ENCODE results near the gene ABCD2. TPM values are rescaled to one million over a fixed set of nuclear protein-coding genes. Genes with fewer than 3 reads are reported as not detected.
A peak's percentile ranks its signal among the peaks of the same experiment; 100 is the strongest.
"Not testable (repeated sequence)": the region's sequence is repeated elsewhere in the genome, so short reads cannot be mapped to it uniquely, and the experiment has no call there.

ABCD2 gene
- total and polyA plus RNA-seq, 11 donors: 0.39 to 8.6 (median 6.5) TPM

DNA sequence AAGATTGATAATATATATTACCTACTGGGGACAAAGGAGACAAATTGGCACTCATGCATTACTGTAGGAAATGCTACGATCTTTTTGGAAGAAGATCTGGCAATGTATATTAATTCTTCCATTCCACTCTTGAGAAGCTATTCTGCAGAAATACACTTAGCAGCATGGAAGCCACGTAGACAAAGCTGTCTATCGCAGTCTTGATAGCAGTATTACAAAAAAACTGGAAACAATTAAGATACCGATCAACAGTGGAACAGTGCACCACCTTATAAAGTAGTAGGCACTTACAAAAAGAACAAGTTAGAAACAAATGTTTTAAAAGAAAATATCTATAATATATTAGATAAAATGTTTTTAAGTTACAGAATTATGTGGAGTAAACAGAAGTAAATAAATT lies 87.2 kb downstream of the ABCD2 start:
- H3K4me1 ChIP-seq: no peaks in the 10 kb centered on the region
- ATAC-seq (no peak), DNase-seq (no peak)
- no peak for TF ChIP-seq POLR2A (IDR thresholded peaks at IDR 0.05)
- no peak for TF ChIP-seq CTCF (IDR thresholded peaks at IDR 0.05)
- intact Hi-C loops (cut with DNase I): loop anchor here in 1 of 10 donors (10.0 kb wide), 1 partner anchor 162 kb away; no protein-coding TSS in a partner anchor
- H3K9me3 ChIP-seq: no peaks in the 10 kb centered on the region
- H3K4me3 ChIP-seq: no peak overlapping the region
- H3K36me3 ChIP-seq: no peaks in the 10 kb centered on the region
- no peaks in the 10 kb centered on the region for H3K27me3 ChIP-seq
- H3K27ac ChIP-seq: no peak overlapping the region
- 82 to 86% (median 85%) methylated on average over 4 of the region's 4 CpGs for WGBS, 4 donors

DNA sequence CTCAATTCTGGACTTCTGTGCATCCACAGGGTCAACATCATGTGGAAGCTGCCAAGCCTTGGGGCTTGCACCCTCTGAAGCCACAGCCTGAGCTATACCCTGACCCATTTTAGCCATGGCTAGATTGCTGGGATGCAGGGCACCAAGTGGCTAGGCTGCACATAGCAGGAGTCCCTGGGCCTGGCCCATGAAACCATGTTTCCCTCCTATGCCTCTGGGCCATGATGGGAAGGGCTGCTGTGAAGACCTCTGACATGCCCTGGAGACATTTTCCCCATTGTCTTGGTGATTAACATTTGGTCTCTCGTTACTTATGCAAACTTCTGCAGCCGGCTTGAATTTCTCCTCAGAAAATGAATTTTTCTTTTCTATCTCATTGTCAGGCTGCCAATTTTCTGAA lies 92.6 kb downstream of the ABCD2 start:
- no peak for DNase-seq
- ATAC-seq: no peak
- H3K9me3 ChIP-seq: peaks cover 0 to 17% (median 0%) of the 10 kb centered on the region in 12 donors
- no peak overlapping the region for H3K27ac ChIP-seq
- no peaks in the 10 kb centered on the region for H3K4me1 ChIP-seq
- intact Hi-C loops (cut with DNase I): no loop called here
- WGBS, 4 donors: 76 to 81% (median 79%) methylated on average over 2 of the region's 2 CpGs
- H3K27me3 ChIP-seq: no peaks in the 10 kb centered on the region
- no peak overlapping the region for H3K4me3 ChIP-seq
- H3K36me3 ChIP-seq: no peaks in the 10 kb centered on the region
- TF ChIP-seq CTCF (IDR thresholded peaks at IDR 0.05) (no peak), POLR2A (IDR thresholded peaks at IDR 0.05) (no peak)

- H3K4me1 ChIP-seq; H3K4me3 ChIP-seq; H3K36me3 ChIP-seq; DNase-seq; H3K27ac ChIP-seq; intact Hi-C loops (cut with DNase I); ATAC-seq; H3K27me3 ChIP-seq: not testable (repeated sequence)
- H3K9me3 ChIP-seq: peaks cover 0 to 38% (median 2%) of the 10 kb centered on the region in 12 donors
Observed at GRCh38 chr12:39522167-39522566, 97.4 kb downstream of the ABCD2 start.

- Histone ChIP-seq H3K9me3 (peaks cover 0 to 14% (median 2%) of the 10 kb centered on the region in 12 donors), H3K4me3 (no peak overlapping the region), H3K27ac (no peak overlapping the region), H3K27me3 (no peaks in the 10 kb centered on the region), H3K36me3 (no peaks in the 10 kb centered on the region), H3K4me1 (no peaks in the 10 kb centered on the region)
- intact Hi-C loops (cut with DNase I): no loop called here
- WGBS, 4 donors: 94 to 100% (median 95%) methylated on average over 1 of the region's 1 CpG; no CpG with 5 or more reads in 1 of the 4 donors
- no peak for TF ChIP-seq CTCF (IDR thresholded peaks at IDR 0.05)
- TF ChIP-seq POLR2A (IDR thresholded peaks at IDR 0.05): no peak
- DNase-seq: no peak
- ATAC-seq: peak in 1 of 4 donors; percentile 11
Observed at GRCh38 chr12:39510001-39510400, 109.6 kb downstream of the ABCD2 start.

DNA sequence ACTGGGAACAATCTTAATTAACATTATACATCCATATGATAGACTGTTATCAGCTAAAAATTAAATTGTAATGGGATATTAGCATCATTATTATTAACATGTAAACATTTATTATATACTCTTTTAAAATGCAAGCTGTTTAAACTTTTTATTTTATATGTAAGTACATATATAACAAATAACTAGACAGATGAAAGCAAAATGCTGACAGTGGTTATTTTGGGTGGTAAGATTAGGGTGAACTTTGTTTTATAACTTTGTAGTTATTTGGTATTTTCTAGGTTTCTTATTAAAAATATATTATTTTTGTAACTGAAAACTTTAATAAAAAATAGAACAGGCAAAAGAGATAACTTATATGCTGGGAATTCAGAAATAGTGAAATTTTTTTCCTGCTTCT lies 114.0 kb downstream of the ABCD2 start:
- Histone ChIP-seq H3K36me3 (no peaks in the 10 kb centered on the region), H3K9me3 (no peaks in the 10 kb centered on the region), H3K27me3 (no peaks in the 10 kb centered on the region), H3K27ac (no peak overlapping the region), H3K4me1 (no peaks in the 10 kb centered on the region), H3K4me3 (no peak overlapping the region)
- intact Hi-C loops (cut with DNase I): no loop called here
- no peak for TF ChIP-seq CTCF (IDR thresholded peaks at IDR 0.05)
- ATAC-seq (no peak), DNase-seq (no peak)
